NCI-H1092 treated with DMSO at 0.1 percent for 48 hours (cell line): ENCODE measurements around the gene KATNAL2.
"Not testable (repeated sequence)": the region's sequence is repeated elsewhere in the genome, so short reads cannot be mapped to it uniquely, and the experiment has no call there.

Experiments
- DNase-seq: peaks from one replicate; lab custom pipeline; 2025; lab: John Stamatoyannopoulos, UW

Gene KATNAL2

GRCh38 chr18:47034591-47034990, 117.2 kb downstream of the KATNAL2 start:
- not testable (repeated sequence) for DNase-seq

DNA sequence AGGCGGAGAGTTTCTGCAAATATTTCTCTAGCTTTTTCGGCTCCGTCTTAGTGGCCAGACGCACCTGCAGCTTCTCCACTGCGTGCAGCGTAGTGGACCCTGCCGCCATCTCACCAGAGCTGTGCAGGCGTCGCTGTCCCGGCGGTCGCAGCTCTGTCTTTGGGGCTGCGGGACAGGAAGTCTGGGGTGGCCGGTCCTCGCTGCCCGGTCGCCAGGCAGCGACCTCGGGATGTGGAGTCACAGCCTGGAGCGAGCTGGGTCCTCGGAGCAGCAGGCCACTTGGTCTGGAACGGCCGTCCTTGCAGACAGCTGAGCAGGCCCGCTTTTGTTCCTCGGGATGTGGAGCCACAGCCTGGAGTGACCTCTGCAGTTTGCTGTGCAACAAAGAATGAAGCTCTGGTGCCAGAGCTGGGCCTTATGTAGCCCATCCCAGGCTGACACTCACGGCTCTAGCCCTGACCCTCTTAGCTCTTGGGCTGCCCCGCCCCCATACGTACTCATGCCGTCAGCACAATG, 117.8 kb downstream of the KATNAL2 start, which contains the start of gene ELOA2:
Gene ELOA2 (minus strand): TSS at position 466 of the 516 bp plus-strand sequence. CDS start 357 bp downstream, at position 109.
- no peak for DNase-seq

DNA sequence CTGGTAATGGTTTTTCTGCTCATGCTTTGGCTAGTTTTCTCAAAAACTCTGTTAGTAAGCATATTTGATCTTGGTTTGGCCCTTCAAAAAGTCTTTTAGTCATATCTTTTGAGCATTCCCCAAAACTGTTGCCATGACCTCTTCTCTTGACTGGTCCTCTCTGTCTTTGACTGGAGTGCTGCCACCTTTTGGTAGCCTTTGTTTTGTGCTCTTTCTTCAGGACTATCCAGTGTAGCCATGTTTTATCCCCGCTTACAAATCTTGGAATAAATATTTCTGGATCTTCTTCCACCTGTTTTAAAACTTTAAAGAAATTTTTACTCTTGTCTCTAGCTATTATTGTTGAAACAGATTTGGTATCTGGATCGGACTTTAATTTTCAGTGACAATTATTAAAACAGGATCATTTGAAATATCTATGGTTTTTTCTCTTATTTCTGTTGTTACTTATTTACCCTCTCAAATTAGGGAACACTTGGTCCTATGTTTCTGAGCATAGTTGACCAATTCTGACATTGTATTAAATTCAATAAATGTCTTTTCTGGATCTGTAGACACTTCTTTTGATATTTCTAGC, 119.0 kb downstream of the KATNAL2 start:
- DNase-seq: peak; percentile 41

DNA sequence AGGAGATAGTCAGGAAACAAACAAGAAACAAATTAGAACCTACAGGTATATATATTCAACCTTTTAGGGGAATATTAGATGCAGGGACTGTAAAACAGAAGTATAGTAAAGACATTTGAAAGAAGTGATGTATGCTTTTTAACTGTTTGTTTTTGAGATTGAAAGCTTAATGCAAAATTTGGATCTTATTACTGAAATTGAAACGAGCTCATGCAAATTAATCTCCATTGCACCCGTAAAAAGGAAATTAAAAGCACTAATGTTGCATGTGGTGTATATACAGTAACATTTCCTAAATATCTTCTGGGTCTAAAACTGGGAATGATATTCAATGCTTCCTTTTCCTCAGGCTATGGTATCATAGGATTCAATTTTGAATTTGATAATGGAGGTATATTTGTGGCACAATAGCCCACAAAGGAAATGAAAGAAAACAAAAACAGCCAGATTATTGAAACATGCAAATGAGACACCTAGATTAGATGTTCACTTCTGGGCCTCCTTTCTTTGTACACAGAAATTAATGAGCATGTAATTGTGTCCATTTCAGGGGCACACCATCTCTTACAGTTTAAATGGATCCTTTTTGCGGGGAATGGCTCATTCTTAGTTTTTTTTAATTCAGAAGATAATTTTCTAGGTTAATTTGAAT, 119.7 kb downstream of the KATNAL2 start:
- no peak for DNase-seq

DNA sequence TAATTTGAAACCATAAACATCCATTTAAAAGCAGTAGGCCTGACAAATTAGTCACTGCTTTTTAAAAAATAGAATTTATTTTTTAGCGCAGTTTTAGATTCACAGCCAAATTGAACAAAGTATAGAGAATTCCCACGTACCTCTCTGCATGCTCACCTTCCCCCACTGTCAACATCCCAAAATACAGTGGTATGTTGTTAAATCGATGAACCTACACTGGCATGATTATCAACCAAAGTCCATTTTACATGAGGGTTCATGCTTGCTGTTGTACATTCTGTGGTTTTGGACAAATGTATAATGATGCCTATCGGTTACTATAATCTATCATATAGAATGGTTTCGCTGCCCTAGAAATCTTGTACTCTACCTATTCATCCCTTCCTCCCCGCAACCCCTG, 123.6 kb downstream of the KATNAL2 start:
- DNase-seq: no peak

GRCh38 chr18:47050468-47050867, 133.1 kb downstream of the KATNAL2 start:
- DNase-seq: peak; percentile 35

DNA sequence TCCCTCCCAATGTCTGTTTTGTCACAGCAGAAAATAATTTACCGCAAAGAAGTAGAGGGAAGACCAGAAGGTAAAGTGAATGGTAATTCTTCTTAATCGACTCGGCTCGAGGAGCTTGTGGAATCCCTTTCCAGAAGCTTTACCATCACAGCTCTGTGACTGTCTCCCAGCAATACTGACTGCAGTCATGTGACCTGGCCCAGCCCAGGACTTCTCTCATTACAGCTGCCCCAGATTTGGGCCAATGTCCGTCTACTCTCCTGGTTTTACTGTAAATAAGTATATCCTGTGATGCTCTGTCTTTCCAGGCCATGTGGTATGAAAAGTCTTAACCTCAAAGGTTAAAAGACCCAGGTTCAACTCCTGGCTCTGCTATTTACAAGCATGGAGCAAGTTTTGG, 137.0 kb downstream of the KATNAL2 start:
- DNase-seq: no peak

GRCh38 chr18:47062471-47062870, 145.1 kb downstream of the KATNAL2 start:
- no peak for DNase-seq

DNA sequence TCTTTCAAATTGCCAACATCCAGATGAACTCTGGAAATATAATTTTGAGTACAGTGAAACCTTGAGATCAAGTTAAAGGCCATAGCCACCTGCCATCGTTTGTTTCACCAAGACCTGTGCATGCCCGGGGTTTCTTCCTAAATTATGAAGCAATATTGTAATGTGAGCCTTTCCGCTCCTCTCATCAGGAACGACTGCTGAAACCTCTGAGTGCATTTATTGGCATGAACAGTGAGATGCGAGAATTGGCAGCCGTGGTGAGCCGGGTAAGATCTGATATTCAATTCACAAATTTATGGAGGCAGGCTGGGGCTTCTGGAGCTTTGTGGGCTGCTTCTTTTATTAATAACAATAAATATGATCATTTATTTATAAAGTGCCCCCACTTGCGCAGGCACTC, 145.7 kb downstream of the KATNAL2 start:
- DNase-seq: no peak

DNA sequence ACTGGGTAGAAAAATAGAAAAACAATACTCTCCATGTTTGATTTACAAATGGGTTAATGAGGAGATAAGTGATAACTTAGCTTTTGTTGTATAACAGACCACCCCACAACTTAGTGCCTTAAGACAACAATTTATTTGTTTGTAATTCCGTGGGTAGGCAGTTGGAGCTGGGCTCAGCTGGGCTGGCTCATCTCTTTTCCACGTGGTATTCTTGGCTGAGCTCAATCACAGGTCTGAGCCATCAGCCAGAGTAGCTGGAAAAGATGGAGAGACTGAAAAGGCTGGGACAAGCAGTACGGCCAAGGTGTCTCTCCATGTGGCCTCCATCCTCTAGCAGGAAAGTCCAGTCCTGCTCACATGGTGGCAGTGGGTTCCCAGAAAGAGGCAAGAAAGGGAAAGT, 150.2 kb downstream of the KATNAL2 start:
- DNase-seq: no peak

GRCh38 chr18:47075098-47075883, 157.9 kb downstream of the KATNAL2 start:
- DNase-seq: no peak

DNA sequence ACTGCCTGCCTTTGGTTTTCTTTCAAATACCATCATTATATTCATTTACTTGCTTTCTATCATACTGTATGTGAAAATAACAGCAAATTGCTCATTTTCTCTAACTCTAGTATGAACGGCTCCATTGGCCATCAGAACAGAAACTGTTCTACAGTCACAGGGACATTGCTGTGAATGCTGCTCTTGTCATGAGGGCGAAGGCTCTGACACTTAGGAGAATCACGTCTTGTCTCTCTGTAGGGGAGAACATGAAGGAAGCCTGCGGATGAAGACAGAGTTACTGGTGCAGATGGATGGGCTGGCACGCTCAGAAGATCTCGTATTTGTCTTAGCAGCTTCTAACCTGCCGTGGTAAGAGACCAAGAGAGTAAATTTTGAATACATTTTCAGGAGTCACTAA, 159.7 kb downstream of the KATNAL2 start:
- DNase-seq: no peak

DNA sequence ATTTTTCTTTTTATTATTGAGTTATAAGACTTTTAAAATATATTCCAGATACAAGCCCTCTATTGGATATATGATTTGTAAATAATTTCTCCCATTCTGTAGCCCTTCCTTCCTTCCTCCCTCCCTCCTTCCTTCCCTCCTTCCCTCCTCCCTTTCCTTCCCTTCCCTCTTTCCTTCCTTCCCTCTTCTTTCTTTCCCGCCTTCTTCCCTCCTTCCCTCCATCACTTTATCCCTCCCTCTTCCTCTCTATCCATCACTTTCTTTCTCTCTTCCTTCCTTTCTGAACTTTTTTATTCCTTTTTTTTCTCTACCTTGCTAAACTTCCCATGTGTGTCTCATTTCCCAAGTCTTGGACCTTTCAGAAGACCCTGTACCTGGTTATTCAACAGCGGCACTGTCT, 163.5 kb downstream of the KATNAL2 start:
- DNase-seq: no peak

DNA sequence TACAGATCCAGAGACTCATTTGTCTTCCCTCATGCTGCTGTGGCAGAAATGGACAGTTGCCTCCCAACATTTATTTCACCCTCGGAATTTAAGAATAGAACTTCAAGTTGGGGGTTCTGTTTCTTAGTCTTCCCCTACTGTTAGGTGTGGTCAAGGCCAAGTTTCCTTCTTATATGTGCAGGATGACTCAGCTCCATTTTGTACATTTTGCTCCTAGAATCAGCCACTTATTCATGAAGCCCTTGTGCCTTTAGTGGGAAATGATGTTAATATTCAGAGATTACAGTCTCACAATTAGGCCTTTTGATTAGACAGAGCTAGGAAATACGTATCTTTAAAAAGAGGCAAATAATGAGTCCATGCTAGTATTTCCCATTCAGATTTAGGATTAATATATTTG, 164.2 kb downstream of the KATNAL2 start:
- no peak for DNase-seq

DNA sequence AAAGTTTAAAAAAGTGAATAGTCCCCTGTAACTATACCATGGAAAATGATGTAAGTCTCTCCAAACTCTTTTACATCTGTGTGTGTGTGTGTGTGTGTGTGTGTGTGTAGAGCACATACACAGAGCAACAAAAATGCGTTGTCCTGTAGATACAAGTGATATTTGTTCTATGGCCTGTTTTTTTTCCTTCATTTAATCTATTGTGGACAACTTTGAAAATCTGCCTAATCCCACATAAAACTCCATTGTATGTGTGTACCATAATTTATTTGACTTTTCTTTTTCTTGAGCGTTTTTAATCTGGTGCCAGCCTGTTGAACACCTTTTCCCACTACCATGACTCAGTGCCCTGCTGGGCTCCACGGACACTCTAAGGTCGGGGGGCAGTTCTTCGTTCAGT, 170.3 kb downstream of the KATNAL2 start:
- no peak for DNase-seq

DNA sequence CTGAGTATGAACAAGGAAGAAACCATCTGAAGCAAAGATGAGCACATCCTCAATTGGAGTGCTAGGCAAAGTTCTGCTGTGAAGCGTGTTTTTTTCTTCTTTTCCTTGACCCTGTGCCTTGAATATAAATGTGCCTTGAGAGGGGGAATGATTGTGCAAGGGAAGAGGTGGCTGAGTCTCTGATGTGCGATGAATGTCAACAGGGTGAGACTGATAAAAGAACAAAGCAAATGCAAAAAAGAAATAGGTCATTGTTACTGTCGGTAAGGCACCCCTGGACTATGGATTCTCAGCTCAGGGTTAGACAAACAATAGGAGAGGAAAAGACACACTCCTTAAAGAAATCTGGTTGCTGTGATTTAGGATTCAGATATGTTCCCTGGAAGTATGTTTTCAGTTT, 178.4 kb downstream of the KATNAL2 start:
- no peak for DNase-seq

DNA sequence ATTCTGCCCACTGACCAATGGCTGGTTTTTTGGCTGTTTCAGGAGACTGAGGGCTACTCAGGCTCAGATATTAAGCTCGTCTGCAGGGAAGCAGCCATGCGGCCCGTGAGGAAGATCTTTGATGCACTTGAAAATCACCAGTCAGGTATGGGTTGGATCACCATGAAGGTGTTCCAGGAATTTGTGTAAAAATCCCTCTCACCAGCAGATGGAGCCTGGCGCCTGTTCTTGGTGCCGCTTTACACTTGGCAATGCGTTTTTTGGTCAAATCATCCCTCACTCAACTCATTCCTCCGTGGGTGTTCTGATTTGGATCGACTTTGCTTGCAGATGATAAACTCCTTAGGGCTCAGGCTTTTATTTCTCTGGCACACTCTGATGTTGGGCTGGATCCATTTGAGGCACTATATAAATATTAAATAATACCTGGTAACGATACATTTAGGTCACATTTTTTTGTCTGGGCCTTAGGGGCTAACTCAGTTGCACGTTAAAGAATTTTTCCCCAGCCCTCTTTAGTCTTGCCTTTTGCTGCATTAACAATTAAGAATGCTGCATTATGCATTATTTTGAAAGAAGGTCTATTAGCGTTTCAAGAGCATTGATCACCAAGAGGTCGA, 182.9 kb downstream of the KATNAL2 start:
- peak; percentile 66 for DNase-seq

DNA sequence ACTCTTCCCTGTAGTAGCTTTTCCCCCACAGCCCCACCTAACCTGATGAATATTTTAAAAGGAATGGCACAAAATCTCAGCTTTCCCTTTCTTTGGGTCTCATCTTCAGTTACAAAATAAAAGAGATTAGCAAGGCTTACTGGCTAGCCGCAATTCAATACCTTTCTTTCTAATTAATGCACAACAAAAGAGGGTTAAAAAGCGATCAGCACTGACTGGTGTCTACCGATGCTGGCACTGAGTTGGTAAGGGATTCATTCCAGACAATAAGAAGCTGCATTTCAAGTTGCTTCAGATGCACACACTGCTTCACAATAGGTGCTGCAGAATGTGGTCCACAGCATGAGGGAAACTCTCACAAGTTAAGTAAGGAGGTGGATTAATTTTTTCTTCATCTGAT, 191.0 kb downstream of the KATNAL2 start:
- no peak for DNase-seq

DNA sequence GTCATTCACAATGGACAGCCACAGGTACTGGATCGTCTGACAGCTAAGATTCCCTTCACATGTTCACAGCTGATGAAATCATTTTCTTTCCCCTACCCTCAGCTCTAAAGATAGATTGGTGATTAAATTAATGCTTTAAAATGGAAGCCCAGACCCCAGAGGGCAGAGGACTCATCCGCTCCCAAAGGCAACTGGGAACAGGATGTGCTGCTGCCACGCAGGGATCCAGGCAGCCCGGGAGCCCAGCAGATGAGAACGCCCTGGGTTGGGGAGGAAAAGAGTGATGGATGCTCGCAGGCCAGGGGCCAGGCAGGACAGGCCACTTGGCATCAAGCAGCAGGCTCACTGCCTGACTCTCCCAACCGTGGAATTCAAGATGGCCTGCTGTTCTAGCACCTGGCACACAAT, 191.6 kb downstream of the KATNAL2 start:
- DNase-seq: no peak

GRCh38 chr18:47109720-47110119, 192.3 kb downstream of the KATNAL2 start:
- no peak for DNase-seq

- DNase-seq: no peak
Observed at GRCh38 chr18:47110492-47111274, 193.3 kb downstream of the KATNAL2 start.
